Measurements from ENCODE around the gene LRRC66. TPM values are rescaled to one million over a fixed set of nuclear protein-coding genes. Genes with fewer than 3 reads are reported as not detected.

The LRRC66 gene
- total and polyA plus RNA-seq, 7 donors: 0.09 to 1.3 (median 1.2) TPM

GRCh38 chr4:52012651-52013050 lies 7.5 kb downstream of the LRRC66 start:
- no peaks in the 10 kb centered on the region for H3K4me1 ChIP-seq
- no peak for TF ChIP-seq CTCF (IDR thresholded peaks at IDR 0.05)
- H3K27ac ChIP-seq: no peak overlapping the region
- H3K27me3 ChIP-seq (ENCODE audit: insufficient read depth in 3 of 3, low read length in 2 of 3): no peaks in the 10 kb centered on the region
- intact Hi-C loops (cut with DNase I): loop anchor here in 1 of 2 donors (10.0 kb wide), 1 partner anchor 118 kb away; no protein-coding TSS in a partner anchor
- H3K4me3 ChIP-seq: no peak overlapping the region
- peaks cover 0 to 63% of the 10 kb centered on the region in 2 donors for H3K36me3 ChIP-seq (ENCODE audit: insufficient read depth in 1 of 2, low read depth in 1 of 2)
- 84 to 94% (median 90%) methylated on average over 1 of the region's 1 CpG for WGBS, 3 donors
- no peaks in the 10 kb centered on the region for H3K9me3 ChIP-seq
- DNase-seq (no peak), ATAC-seq (no peak)

DNA sequence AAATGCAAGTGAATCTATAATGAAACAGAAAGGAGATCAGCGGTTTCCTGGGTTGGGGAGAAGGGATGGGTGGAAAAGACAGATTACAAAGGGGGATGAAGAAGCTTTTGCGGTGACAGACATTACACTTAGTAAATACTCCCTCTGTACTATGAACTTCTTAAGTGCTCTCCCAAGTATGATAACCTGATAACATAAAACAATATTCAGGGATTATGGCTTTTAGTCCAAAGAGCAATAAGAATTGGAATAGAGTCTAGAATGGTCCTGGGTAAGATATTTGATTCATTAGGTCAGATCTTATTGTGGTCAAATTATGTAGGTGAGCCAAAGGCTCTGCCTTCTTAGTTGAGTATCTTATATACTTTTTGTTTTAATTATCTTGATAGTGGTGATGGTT lies 9.2 kb downstream of the LRRC66 start:
- intact Hi-C loops (cut with DNase I): loop anchor here in 1 of 2 donors (10.0 kb wide), 1 partner anchor 116 kb away; no protein-coding TSS in a partner anchor
- Histone ChIP-seq H3K4me3 (no peak overlapping the region), H3K36me3 (ENCODE audit: insufficient read depth in 1 of 2, low read depth in 1 of 2) (peaks cover 0 to 57% of the 10 kb centered on the region in 2 donors), H3K27ac (no peak overlapping the region), H3K4me1 (no peaks in the 10 kb centered on the region), H3K9me3 (no peaks in the 10 kb centered on the region), H3K27me3 (ENCODE audit: insufficient read depth in 3 of 3, low read length in 2 of 3) (no peaks in the 10 kb centered on the region)
- ATAC-seq: no peak
- WGBS, 3 donors: 96 to 100% (median 97%) methylated on average over 2 of the region's 2 CpGs
- DNase-seq: no peak
- TF ChIP-seq CTCF (IDR thresholded peaks at IDR 0.05): no peak

DNA sequence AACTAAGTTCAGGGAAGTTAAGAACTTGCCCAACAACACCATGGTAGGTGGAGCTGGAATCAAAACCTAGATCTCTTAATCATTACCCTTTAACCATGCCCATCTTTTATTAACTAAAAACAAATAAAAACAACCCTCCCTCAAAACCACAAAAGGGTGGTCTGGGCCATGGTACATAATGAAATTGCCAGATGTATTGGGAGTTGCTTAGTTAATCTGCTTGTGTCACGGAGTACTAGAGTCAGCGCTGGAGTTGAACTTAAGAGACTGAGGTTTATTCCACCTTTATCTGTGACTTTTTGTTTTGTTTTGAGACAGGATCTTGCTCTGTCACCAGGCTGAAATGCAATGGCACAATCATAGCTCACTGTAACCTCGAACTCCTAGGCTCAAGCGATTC lies 13.3 kb downstream of the LRRC66 start:
- H3K4me3 ChIP-seq: no peak overlapping the region
- no peak for TF ChIP-seq CTCF (IDR thresholded peaks at IDR 0.05)
- H3K9me3 ChIP-seq: no peaks in the 10 kb centered on the region
- H3K4me1 ChIP-seq: no peaks in the 10 kb centered on the region
- intact Hi-C loops (cut with DNase I): no loop called here
- DNase-seq (no peak), ATAC-seq (no peak)
- H3K27me3 ChIP-seq (ENCODE audit: insufficient read depth in 3 of 3, low read length in 2 of 3): no peaks in the 10 kb centered on the region
- peaks cover 0 to 24% of the 10 kb centered on the region in 2 donors for H3K36me3 ChIP-seq (ENCODE audit: insufficient read depth in 1 of 2, low read depth in 1 of 2)
- WGBS, 3 donors: 94 to 98% (median 95%) methylated on average over 4 of the region's 4 CpGs
- no peak overlapping the region for H3K27ac ChIP-seq

- no peak for DNase-seq
- WGBS, 3 donors: 77 to 88% (median 83%) methylated on average over 1 of the region's 2 CpGs
- Histone ChIP-seq H3K27ac (no peak overlapping the region), H3K4me3 (no peak overlapping the region), H3K9me3 (no peaks in the 10 kb centered on the region), H3K4me1 (no peaks in the 10 kb centered on the region), H3K27me3 (ENCODE audit: insufficient read depth in 3 of 3, low read length in 2 of 3) (no peaks in the 10 kb centered on the region), H3K36me3 (ENCODE audit: insufficient read depth in 1 of 2, low read depth in 1 of 2) (peaks cover 0 to 18% of the 10 kb centered on the region in 2 donors)
- peak in 3 of 4 donors; percentile 68 to 85 (median 82) for ATAC-seq
- TF ChIP-seq CTCF (IDR thresholded peaks at IDR 0.05): no peak
- intact Hi-C loops (cut with DNase I): no loop called here
Observed at GRCh38 chr4:52005604-52006273, 14.4 kb downstream of the LRRC66 start.

DNA sequence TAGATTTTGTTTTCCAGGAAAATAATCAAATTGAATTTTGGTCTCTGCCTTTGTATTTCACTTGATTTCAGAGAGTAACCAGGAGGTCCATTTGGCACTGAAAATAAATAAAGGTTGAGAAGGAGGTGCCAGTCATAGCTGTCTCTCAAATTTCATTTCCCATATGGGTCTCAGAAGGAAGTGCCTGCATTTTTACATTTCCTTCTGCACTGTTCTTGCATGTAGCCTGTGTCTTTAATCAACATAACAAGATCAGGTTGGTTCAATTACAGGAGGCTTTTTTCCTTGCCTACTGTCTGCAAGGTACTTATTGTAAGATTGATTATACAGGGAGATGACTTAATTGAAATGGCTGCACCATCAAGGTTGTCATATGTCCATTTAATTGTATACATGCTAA lies 15.7 kb downstream of the LRRC66 start:
- DNase-seq: no peak
- Histone ChIP-seq H3K9me3 (no peaks in the 10 kb centered on the region), H3K27me3 (ENCODE audit: insufficient read depth in 3 of 3, low read length in 2 of 3) (no peaks in the 10 kb centered on the region), H3K4me3 (no peak overlapping the region), H3K4me1 (no peaks in the 10 kb centered on the region), H3K36me3 (ENCODE audit: insufficient read depth in 1 of 2, low read depth in 1 of 2) (peaks cover 0 to 13% of the 10 kb centered on the region in 2 donors), H3K27ac (no peak overlapping the region)
- no peak for TF ChIP-seq CTCF (IDR thresholded peaks at IDR 0.05)
- no peak for ATAC-seq
- intact Hi-C loops (cut with DNase I): loop anchor here in 1 of 2 donors (5.0 kb wide), 1 partner anchor 33 kb away; the partner anchor contains the start of gene SGCB
